Calu3 (cell line): Measurements from ENCODE around the gene DAAM2. TPM values are rescaled to one million over a fixed set of nuclear protein-coding genes. Genes with fewer than 3 reads are reported as not detected.

Source experiments
- BruUV-seq: library from RNA; stranded (reverse); fragments of 400-500 nt; replicated peaks from 2 replicates; lab custom pipeline; 2021; lab: Mats Ljungman, UMichigan
- CTCF ChIA-PET: fragments of 300-600 bp; sonication (Branson Sonifier 250); formaldehyde crosslinking; loops from one replicate; lab custom pipeline; 2022; ENCODE audit warnings: antibody characterized with exemption; lab: Charles Lee
- DNase-seq: peaks from one replicate; pipeline ENCODE4 v3.0.0; 2022
- H3K27ac Mint-ChIP-seq: one replicate; pipeline ENCODE4 v1.8.0; 2022; ENCODE audit warnings: mixed read lengths; ENCODE audit not compliant: unreplicated experiment
- H3K27me3 Mint-ChIP-seq: one replicate; pipeline ENCODE4 v1.8.0; 2022; ENCODE audit warnings: mixed read lengths; ENCODE audit not compliant: unreplicated experiment
- H3K36me3 Mint-ChIP-seq: one replicate; pipeline ENCODE4 v1.8.0; 2022; ENCODE audit warnings: mild to moderate bottlenecking, moderate library complexity, mixed read lengths; ENCODE audit not compliant: insufficient read depth, unreplicated experiment
- H3K4me1 Mint-ChIP-seq: one replicate; pipeline ENCODE4 v1.8.0; 2022; ENCODE audit warnings: mild to moderate bottlenecking, low read depth, mixed read lengths; ENCODE audit not compliant: unreplicated experiment
- H3K4me3 Mint-ChIP-seq: one replicate; pipeline ENCODE4 v1.8.0; 2022; ENCODE audit warnings: mild to moderate bottlenecking, low read depth, moderate library complexity, mixed read lengths; ENCODE audit not compliant: unreplicated experiment
- H3K9me3 Mint-ChIP-seq: one replicate; pipeline ENCODE4 v1.8.0; 2022; ENCODE audit warnings: low read depth, mixed read lengths; ENCODE audit not compliant: unreplicated experiment
- CTCF ChIP-seq: fragments of 200-600 bp; IDR thresholded peaks from one replicate; pipeline ENCODE4 v1.8.0; 2022; ENCODE audit warnings: antibody characterized with exemption; ENCODE audit not compliant: unreplicated experiment
- intact Hi-C: fragments of 100-400 bp; cut with micrococcal nuclease; formaldehyde crosslinking; loops from one replicate; pipeline ENCODE4 v1.10.0; 2022; ENCODE audit not compliant: unreplicated experiment
- total RNA-seq: library from RNA; stranded (reverse); gene quantifications from 2 replicates; pipeline ENCODE4 v1.2.3, GENCODE V29; 2022

Gene DAAM2
- total RNA-seq, 1 experiment from 2014 or later, result not detected

GRCh38 chr6:39824030-39824926 lies 32.1 kb downstream of the DAAM2 start:
- Mint-ChIP-seq H3K36me3 (no peaks in the 10 kb centered on the region), H3K27ac (no peak overlapping the region), H3K9me3 (no peaks in the 10 kb centered on the region), H3K4me1 (no peaks in the 10 kb centered on the region), H3K4me3 (no peak overlapping the region), H3K27me3 (peaks cover 66% of the 10 kb centered on the region)
- TF ChIP-seq CTCF, result no peak
- BruUV-seq, result no TSS peak
- no peak for DNase-seq
- intact Hi-C loops, result no loop called here
- CTCF ChIA-PET, result no interaction called here

GRCh38 chr6:39829331-39829730 lies 37.2 kb downstream of the DAAM2 start:
- no peak for DNase-seq
- TF ChIP-seq CTCF, result no peak
- CTCF ChIA-PET, result no interaction called here
- no TSS peak for BruUV-seq
- no peaks in the 10 kb centered on the region for H3K4me1 Mint-ChIP-seq
- intact Hi-C loops, result no loop called here
- H3K36me3 Mint-ChIP-seq, result no peaks in the 10 kb centered on the region
- H3K9me3 Mint-ChIP-seq, result no peaks in the 10 kb centered on the region
- H3K27me3 Mint-ChIP-seq, result peaks cover 71% of the 10 kb centered on the region
- H3K27ac Mint-ChIP-seq, result no peak overlapping the region
- no peak overlapping the region for H3K4me3 Mint-ChIP-seq

GRCh38 chr6:39830444-39830843 lies 38.3 kb downstream of the DAAM2 start:
- Mint-ChIP-seq H3K9me3 (no peaks in the 10 kb centered on the region), H3K36me3 (no peaks in the 10 kb centered on the region), H3K4me3 (no peak overlapping the region), H3K27me3 (peaks cover 71% of the 10 kb centered on the region), H3K4me1 (no peaks in the 10 kb centered on the region), H3K27ac (no peak overlapping the region)
- no TSS peak for BruUV-seq
- CTCF ChIA-PET, result no interaction called here
- DNase-seq, result no peak
- no peak for TF ChIP-seq CTCF
- intact Hi-C loops, result no loop called here

GRCh38 chr6:39831701-39832100 lies 39.5 kb downstream of the DAAM2 start:
- Mint-ChIP-seq H3K36me3 (no peaks in the 10 kb centered on the region), H3K27ac (no peak overlapping the region), H3K27me3 (peaks cover 71% of the 10 kb centered on the region), H3K4me3 (no peak overlapping the region), H3K4me1 (no peaks in the 10 kb centered on the region), H3K9me3 (no peaks in the 10 kb centered on the region)
- CTCF ChIA-PET, result no interaction called here
- no peak for TF ChIP-seq CTCF
- no TSS peak for BruUV-seq
- DNase-seq, result no peak
- intact Hi-C loops, result no loop called here
